ENCODE data around the gene AUH. TPM values are rescaled to one million over a fixed set of nuclear protein-coding genes. Genes with fewer than 3 reads are reported as not detected.
A peak's percentile ranks its signal among the peaks of the same experiment; 100 is the strongest.

The AUH gene
- total and polyA plus RNA-seq, 10 of the 15 experiments (the other 5 are each of a cell fraction or from before 2014, with no cell fraction given) = 1.7 to 7.3 (median 4.6) TPM

DNA sequence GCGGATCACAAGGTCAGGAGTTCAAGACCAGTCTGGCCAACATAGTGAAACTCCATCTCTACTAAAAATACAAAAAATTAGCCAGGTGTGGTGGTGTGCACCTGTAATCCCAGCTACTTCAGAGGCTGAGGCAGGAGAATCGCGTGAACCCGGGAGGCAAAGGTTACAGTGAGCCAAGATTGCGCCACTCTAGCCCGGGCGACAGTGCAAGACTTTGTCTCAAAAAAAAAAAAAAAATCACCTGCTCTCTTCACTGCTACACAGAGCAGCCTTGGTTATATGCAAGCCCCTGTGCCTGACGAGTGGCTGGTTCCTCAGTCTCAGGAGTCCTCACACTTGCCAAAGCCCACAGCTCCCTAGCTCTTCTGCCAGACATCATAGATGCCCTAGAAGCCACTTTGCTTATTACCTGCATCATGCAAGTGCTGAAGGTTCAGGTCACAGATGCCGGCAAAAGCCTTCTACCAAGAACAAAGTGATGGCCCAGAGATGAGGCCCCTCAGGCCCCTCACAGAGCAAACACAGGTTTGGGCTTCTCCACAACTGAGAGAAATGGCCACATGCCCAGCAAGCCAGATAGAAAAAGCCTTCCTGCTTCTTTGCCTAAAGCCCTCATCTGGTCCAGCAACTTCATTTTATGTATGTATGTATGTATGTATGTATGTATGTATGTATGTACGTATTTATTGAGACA lies 176.4 kb downstream of the AUH start (continued):
- no peak for TF ChIP-seq RAD21 (IDR thresholded peaks at IDR 0.05; ENCODE audit: insufficient read depth, low read depth, low read length)
- TF ChIP-seq NR2C1 (IDR thresholded peaks at IDR 0.05) = no peak

- Histone ChIP-seq H3K4me3 (no peak overlapping the region), H3K4me1 (ENCODE audit: control insufficient read depth, insufficient read depth, low read length) (no peaks in the 10 kb centered on the region), H2AFZ (ENCODE audit: control insufficient read depth, low read depth, low read length) (no peak overlapping the region), H3K9me3 (replicated peaks; ENCODE audit: control insufficient read depth, insufficient read depth, low read length) (no peaks in the 10 kb centered on the region; the same call in 2 of the 3 replicates), H3K27ac (ENCODE audit: control insufficient read depth, insufficient read depth) (no peak overlapping the region), H4K20me1 (ENCODE audit: control insufficient read depth, insufficient read depth) (no peaks in the 10 kb centered on the region), H3K27me3 (replicated peaks in 1 of 2; ENCODE audit: control insufficient read depth in 2 of 2, insufficient read depth in 2 of 2, low read length in 1 of 2) (peaks cover 2 to 3% of the 10 kb centered on the region in 2 experiments; a peak in 3 of 4 replicates), H3K36me3 (ENCODE audit: control insufficient read depth in 2 of 2, insufficient read depth in 2 of 2, low read length in 1 of 2) (no peaks in the 10 kb centered on the region), H3K4me2 (ENCODE audit: control insufficient read depth, insufficient read depth) (no peak overlapping the region), H3K79me2 (ENCODE audit: control insufficient read depth, insufficient read depth, low read length) (no peaks in the 10 kb centered on the region), H3K9ac (ENCODE audit: control insufficient read depth, insufficient read depth, low read length) (no peak overlapping the region)
- intact Hi-C loops (cut with micrococcal nuclease; ENCODE audit: unreplicated experiment) (no loop called here), in situ Hi-C loops (cut with MboI) (no loop called here)
- BruUV-seq (replicated peaks) = no TSS peak
- WGBS (ENCODE audit: insufficient coverage, insufficient replicate concordance, low lambda C conversion rate, missing lambda C conversion rate) = 65% methylated on average over 12 of the region's 12 CpGs
- no peak for ATAC-seq
- ChIA-PET RAD21 (ENCODE audit: unreplicated experiment) (no interaction called here), POLR2A (interaction anchor here (0.8 kb wide), 1 partner anchor 10 kb away, joined by 4 read pairs; no protein-coding TSS in a partner anchor), SMC1A (ENCODE audit: uncharacterized antibody, unreplicated experiment) (interaction anchor here (0.6 to 2.2 kb wide), 3 partner anchors 8 to 298 kb away, joined by 3 to 6 read pairs (median 4); no protein-coding TSS in a partner anchor), CTCF (interaction anchor here (0.7 kb wide), 1 partner anchor 228 kb away, joined by 3 read pairs; no protein-coding TSS in a partner anchor)
- no peak for FAIRE-seq
- DNase-seq (ENCODE audit: low read depth, low spot score) = no peak
- TF ChIP-seq RAD21 (IDR thresholded peaks at IDR 0.05; ENCODE audit: insufficient read depth, low read depth, low read length) = 0 out of 2 replicates have a peak, but pooled peaks have one; percentile 10
- no peak for TF ChIP-seq TARDBP (IDR thresholded peaks at IDR 0.05; ENCODE audit: borderline replicate concordance)
Observed at GRCh38 chr9:91182429-91183225, 179.1 kb downstream of the AUH start.
